ENCODE data around the gene POU2F2. TPM values are rescaled to one million over a fixed set of nuclear protein-coding genes. Genes with fewer than 3 reads are reported as not detected.

The POU2F2 gene
- total RNA-seq, 1 experiment from 2014 or later, result 2.4 TPM

DNA sequence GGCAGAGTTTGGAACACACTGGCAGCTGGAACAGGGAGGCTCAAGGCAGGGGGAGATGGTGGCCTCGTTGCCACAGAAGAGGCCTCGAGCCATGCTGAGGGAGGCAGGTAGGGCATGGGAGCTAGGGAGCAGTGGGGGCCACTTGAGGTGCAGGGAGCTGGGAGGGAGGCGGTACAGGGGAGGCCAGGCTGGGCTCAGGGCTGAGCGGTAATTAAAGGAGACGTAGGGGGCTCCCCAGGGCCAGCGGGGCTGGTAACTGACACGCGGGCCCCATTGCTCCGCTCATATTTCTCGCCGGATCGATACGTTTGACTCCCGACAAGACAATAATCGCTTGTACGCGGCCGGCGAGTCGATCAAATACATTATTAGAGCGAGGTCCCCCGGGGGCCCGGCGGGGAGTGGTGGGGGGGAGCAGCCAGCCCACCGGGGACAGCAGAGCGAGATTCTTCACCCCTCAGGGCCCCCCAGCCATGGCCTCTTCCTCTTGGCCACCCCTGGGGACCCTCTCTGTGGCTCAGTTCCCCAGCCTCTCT lies 2.4 kb upstream of the POU2F2 start:
- POLR2A ChIA-PET (ENCODE audit: unreplicated experiment), result no interaction called here
- Histone ChIP-seq H3K4me3 (ENCODE audit: low read length) (no peak overlapping the region), H3F3A (ENCODE audit: low read length, unreplicated experiment) (no peaks in the 10 kb centered on the region), H3K9ac (ENCODE audit: low read length) (no peak overlapping the region), H2AFZ (ENCODE audit: low read length) (no peak overlapping the region), H3K9me2 (replicated peaks; ENCODE audit: low read length) (no peaks in the 10 kb centered on the region), H3K27ac (ENCODE audit: low read length) (no peak overlapping the region), H3K4me1 (ENCODE audit: insufficient read depth, low read length) (peaks cover 6% of the 10 kb centered on the region; the same call in 1 of the 2 replicates), H3K4me2 (ENCODE audit: low read length) (no peak overlapping the region), H4K20me1 (ENCODE audit: low read length) (no peaks in the 10 kb centered on the region), H3K36me3 (ENCODE audit: low read depth, low read length) (no peaks in the 10 kb centered on the region), H3K27me3 (ENCODE audit: low read length) (no peaks in the 10 kb centered on the region), H3K9me3 (ENCODE audit: low read length) (no peaks in the 10 kb centered on the region), H3K79me2 (ENCODE audit: low read length) (no peaks in the 10 kb centered on the region)
- TF ChIP-seq EZH2 (IDR thresholded peaks at IDR 0.05; ENCODE audit: low read length, unreplicated experiment) (no peak), EZH2phosphoT487 (IDR thresholded peaks at IDR 0.05; ENCODE audit: borderline replicate concordance, low read length) (no peak)
- TF ChIP-seq, protein P1, sequence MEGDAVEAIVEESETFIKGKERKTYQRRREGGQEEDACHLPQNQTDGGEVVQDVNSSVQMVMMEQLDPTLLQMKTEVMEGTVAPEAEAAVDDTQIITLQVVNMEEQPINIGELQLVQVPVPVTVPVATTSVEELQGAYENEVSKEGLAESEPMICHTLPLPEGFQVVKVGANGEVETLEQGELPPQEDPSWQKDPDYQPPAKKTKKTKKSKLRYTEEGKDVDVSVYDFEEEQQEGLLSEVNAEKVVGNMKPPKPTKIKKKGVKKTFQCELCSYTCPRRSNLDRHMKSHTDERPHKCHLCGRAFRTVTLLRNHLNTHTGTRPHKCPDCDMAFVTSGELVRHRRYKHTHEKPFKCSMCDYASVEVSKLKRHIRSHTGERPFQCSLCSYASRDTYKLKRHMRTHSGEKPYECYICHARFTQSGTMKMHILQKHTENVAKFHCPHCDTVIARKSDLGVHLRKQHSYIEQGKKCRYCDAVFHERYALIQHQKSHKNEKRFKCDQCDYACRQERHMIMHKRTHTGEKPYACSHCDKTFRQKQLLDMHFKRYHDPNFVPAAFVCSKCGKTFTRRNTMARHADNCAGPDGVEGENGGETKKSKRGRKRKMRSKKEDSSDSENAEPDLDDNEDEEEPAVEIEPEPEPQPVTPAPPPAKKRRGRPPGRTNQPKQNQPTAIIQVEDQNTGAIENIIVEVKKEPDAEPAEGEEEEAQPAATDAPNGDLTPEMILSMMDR (conservative IDR thresholded peaks at IDR 0.05; ENCODE audit: low read depth, low read length), result no peak
- BruUV-seq (replicated peaks), result no TSS peak
- ATAC-seq (no peak), DNase-seq (no peak)
- intact Hi-C loops (cut with micrococcal nuclease), result no loop called here
- CTCF ChIA-PET, result no interaction called here

- Histone ChIP-seq H3F3A (ENCODE audit: low read length, unreplicated experiment) (no peaks in the 10 kb centered on the region), H3K79me2 (ENCODE audit: low read length) (no peaks in the 10 kb centered on the region), H3K9me3 (ENCODE audit: low read length) (no peaks in the 10 kb centered on the region), H3K4me3 (ENCODE audit: low read length) (peak overlapping the region; percentile 66), H3K9ac (ENCODE audit: low read length) (peak overlapping the region; percentile 8), H3K9me2 (replicated peaks; ENCODE audit: low read length) (no peaks in the 10 kb centered on the region), H3K27me3 (ENCODE audit: low read length) (no peaks in the 10 kb centered on the region), H2AFZ (ENCODE audit: low read length) (peak overlapping the region; percentile 74), H3K4me1 (ENCODE audit: insufficient read depth, low read length) (peaks cover 6% of the 10 kb centered on the region; the same call in 1 of the 2 replicates), H3K36me3 (ENCODE audit: low read depth, low read length) (no peaks in the 10 kb centered on the region), H3K27ac (ENCODE audit: low read length) (no peak overlapping the region), H4K20me1 (ENCODE audit: low read length) (no peaks in the 10 kb centered on the region), H3K4me2 (ENCODE audit: low read length) (peak overlapping the region; percentile 93)
- DNase-seq (peak; percentile 71), ATAC-seq (peak; percentile 72)
- TSS peak; percentile 65 for BruUV-seq (replicated peaks)
- intact Hi-C loops (cut with micrococcal nuclease), result loop anchor here (1.0 kb wide), 2 partner anchors 25 to 51 kb away; no protein-coding TSS in a partner anchor
- no peak for TF ChIP-seq EZH2phosphoT487 (IDR thresholded peaks at IDR 0.05; ENCODE audit: borderline replicate concordance, low read length)
- TF ChIP-seq EZH2 (IDR thresholded peaks at IDR 0.05; ENCODE audit: low read length, unreplicated experiment), result no peak
- TF ChIP-seq, protein P1 (conservative IDR thresholded peaks at IDR 0.05; ENCODE audit: low read depth, low read length), result peak; percentile 82
- POLR2A ChIA-PET (ENCODE audit: unreplicated experiment), result interaction anchor here (0.5 kb wide), 1 partner anchor 229 kb away, joined by 39 read pairs; no protein-coding TSS in a partner anchor
- CTCF ChIA-PET, result interaction anchor here (0.5 to 1.1 kb wide), 4 partner anchors 13 to 52 kb away, joined by 3 to 4 read pairs (median 3); no protein-coding TSS in a partner anchor
These were observed 744 bp upstream of the POU2F2 start for GRCh38 chr19:42132851-42133528.
